ENCODE results near the gene DYNLT1.

- no peak for TF ChIP-seq CTCF (CRISPR knock-in tag; IDR thresholded peaks at IDR 0.05)
- TF ChIP-seq POLR2AphosphoS5 (IDR thresholded peaks at IDR 0.05; ENCODE audit: low read depth, low read length): no peak
- no peak for TF ChIP-seq REXO4 (CRISPR knock-in tag; IDR thresholded peaks at IDR 0.05; ENCODE audit: borderline replicate concordance)
- no peak for TF ChIP-seq HDAC2 (CRISPR knock-in tag; IDR thresholded peaks at IDR 0.05)
- TF ChIP-seq NONO (IDR thresholded peaks at IDR 0.05): no peak
- TF ChIP-seq NONO (CRISPR knock-in tag; conservative IDR thresholded peaks at IDR 0.05): no peak
- TF ChIP-seq ZNF777 (CRISPR knock-in tag; IDR thresholded peaks at IDR 0.05): no peak
- TF ChIP-seq KLF9 (CRISPR knock-in tag; IDR thresholded peaks at IDR 0.05; ENCODE audit: low read depth): no peak
- no peak for TF ChIP-seq GABPA (IDR thresholded peaks at IDR 0.05; ENCODE audit: low read depth, low read length)
- no peak for TF ChIP-seq GABPA (CRISPR knock-in tag; IDR thresholded peaks at IDR 0.05; ENCODE audit: low read depth)
- TF ChIP-seq GLI4 (CRISPR knock-in tag; IDR thresholded peaks at IDR 0.05; ENCODE audit: borderline replicate concordance): no peak
Observed at GRCh38 chr6:158627168-158627939, 17.2 kb downstream of the DYNLT1 start.
